Liver (tissue), 9 donors: ENCODE measurements around the gene SEC14L5. TPM values are rescaled to one million over a fixed set of nuclear protein-coding genes. Genes with fewer than 3 reads are reported as not detected.

Source experiments
- DNase-seq: peaks from one replicate; pipeline ENCODE4 v3.0.0-alpha.2; 2017; ENCODE audit warnings: low spot score
- H3K27ac ChIP-seq, 2 donors: one replicate each; pipeline ENCODE4 v1.7.0; 2013; ENCODE audit warnings: inconsistent platforms in 2 of 2, low read length in 2 of 2, control low read depth in 1 of 2, low read depth in 1 of 2, mild to moderate bottlenecking in 1 of 2
- H3K27me3 ChIP-seq, 4 donors: one replicate each; pipeline versions ENCODE4 v1.6.1 to v1.7.0; 2013; ENCODE audit warnings: low read length in 3 of 4, inconsistent platforms in 1 of 4, mild to moderate bottlenecking in 1 of 4, moderate library complexity in 1 of 4; ENCODE audit not compliant: control insufficient read depth in 4 of 4, insufficient read depth in 4 of 4
- H3K36me3 ChIP-seq, 4 donors: one replicate each; pipeline versions ENCODE4 v1.6.1 to v1.7.0; 2013; ENCODE audit warnings: low read length in 3 of 4, mild to moderate bottlenecking in 3 of 4, low read depth in 1 of 4, moderate library complexity in 1 of 4; ENCODE audit not compliant: control insufficient read depth in 4 of 4, insufficient read depth in 3 of 4
- H3K4me1 ChIP-seq, 4 donors: one replicate each; pipeline versions ENCODE4 v1.6.1 to v1.7.0; 2013; ENCODE audit warnings: low read length in 3 of 4, mild to moderate bottlenecking in 3 of 4, moderate library complexity in 1 of 4; ENCODE audit not compliant: control insufficient read depth in 4 of 4, insufficient read depth in 4 of 4
- H3K4me3 ChIP-seq, 3 donors: one replicate each; pipeline versions ENCODE4 v1.6.1 to v1.7.0; 2013; ENCODE audit warnings: low read length in 3 of 3, control low read depth in 1 of 3, low read depth in 1 of 3, mild to moderate bottlenecking in 1 of 3
- H3K9ac ChIP-seq, 2 donors: one replicate each; pipeline ENCODE4 v1.7.0; 2013; ENCODE audit warnings: low read length in 2 of 2, mild to moderate bottlenecking in 2 of 2, moderate library complexity in 2 of 2, control low read depth in 1 of 2, low read depth in 1 of 2
- H3K9me3 ChIP-seq, 4 donors: one replicate each; pipeline versions ENCODE4 v1.6.1 to v1.7.0; 2013; ENCODE audit warnings: low read length in 3 of 4; ENCODE audit not compliant: control insufficient read depth in 4 of 4
- ATF3 ChIP-seq: IDR thresholded peaks from 2 replicates; pipeline ENCODE4 v1.6.1; 2016; ENCODE audit warnings: antibody characterized with exemption
- FOXA1 ChIP-seq: IDR thresholded peaks from 2 replicates; pipeline ENCODE4 v1.6.1; 2016; ENCODE audit warnings: antibody characterized with exemption
- FOXA2 ChIP-seq: IDR thresholded peaks from 2 replicates; pipeline ENCODE4 v1.6.1; 2016; ENCODE audit warnings: antibody characterized with exemption
- GABPA ChIP-seq, 2 donors: IDR thresholded peaks in 1 of 2; conservative IDR thresholded peaks in 1 of 2; 2 replicates each; pipeline ENCODE4 v1.6.1; 2016; ENCODE audit warnings: antibody characterized with exemption in 2 of 2, mild to moderate bottlenecking in 1 of 2, moderate library complexity in 1 of 2
- HNF4A ChIP-seq, 2 donors: conservative IDR thresholded peaks; 2 replicates each; pipeline ENCODE4 v1.6.1; 2016; ENCODE audit warnings: antibody characterized with exemption in 2 of 2, mild to moderate bottlenecking in 2 of 2
- HNF4G ChIP-seq: IDR thresholded peaks from 2 replicates; pipeline ENCODE4 v1.6.1; 2016; ENCODE audit warnings: antibody characterized with exemption
- NR2F2 ChIP-seq: IDR thresholded peaks from 2 replicates; pipeline ENCODE4 v1.6.1; 2016; ENCODE audit warnings: antibody characterized with exemption
- RAD21 ChIP-seq, 2 donors: IDR thresholded peaks; 2 replicates each; pipeline ENCODE4 v1.6.1; 2016; ENCODE audit warnings: antibody characterized with exemption in 2 of 2, mild to moderate bottlenecking in 2 of 2
- RXRA ChIP-seq, 2 donors: IDR thresholded peaks; 2 replicates each; pipeline ENCODE4 v1.6.1; 2017 to 2018; ENCODE audit warnings: antibody characterized with exemption in 2 of 2, mild to moderate bottlenecking in 1 of 2
- SP1 ChIP-seq: IDR thresholded peaks from 2 replicates; pipeline ENCODE4 v1.6.1; 2018; ENCODE audit warnings: antibody characterized with exemption, mild to moderate bottlenecking
- TAF1 ChIP-seq: conservative IDR thresholded peaks from 2 replicates; pipeline ENCODE4 v1.6.1; 2016; ENCODE audit warnings: antibody characterized with exemption, mild to moderate bottlenecking
- YY1 ChIP-seq: IDR thresholded peaks from 2 replicates; pipeline ENCODE4 v1.6.1; 2016; ENCODE audit warnings: antibody characterized with exemption, mild to moderate bottlenecking
- ZBTB33 ChIP-seq: IDR thresholded peaks from 2 replicates; pipeline ENCODE4 v1.6.1; 2016; ENCODE audit warnings: antibody characterized with exemption
- WGBS: extraction: QIAGEN DNeasy Blood & Tissue Kit; methylation state at CpG from one replicate; pipeline ENCODE4 v1.1.7; 2013; 5-methylcytosine and 5-hydroxymethylcytosine counted together
- polyA plus RNA-seq, 2 donors: library from polyadenylated mRNA; stranded (reverse) in 1 of 2; unstranded in 1 of 2; fragments of 200-250 nt in 1 of 2; fragments of >200 nt in 1 of 2; fragmentation: Nextera tagmentation in 1 of 2; extraction: Ambion mirVana in 1 of 2; gene quantifications; one replicate each; pipeline versions ENCODE4 v1.2.1 to v1.2.3, GENCODE V29; 2013 to 2015
- total RNA-seq, 2 donors: library from RNA; depleted of rRNA; stranded (reverse); fragments of >200 nt; gene quantifications; one replicate each; pipeline ENCODE4 v1.2.3, GENCODE V29; 2014
- TF ChIP-seq, protein P1 (sequence below): IDR thresholded peaks from 2 replicates; pipeline ENCODE4 v1.6.1; 2016; ENCODE audit warnings: antibody characterized with exemption
- TF ChIP-seq, protein P2 (sequence below): IDR thresholded peaks from 2 replicates; pipeline ENCODE4 v1.6.1; 2016; ENCODE audit warnings: antibody characterized with exemption, mild to moderate bottlenecking
- TF ChIP-seq, protein P3 (sequence below): fragments of 150-350 bp; IDR thresholded peaks from 2 replicates; pipeline ENCODE4 v1.5.1; 2017; ENCODE audit warnings: improper control_type of control experiment, low read depth, low read length; ENCODE audit not compliant: missing input control
- donor health status: healthy.
- donor health status: healthy.
- donor health status: healthy.
- donor health status: healthy.
- donor health status: healthy.

The SEC14L5 gene
- total and polyA plus RNA-seq, 4 donors, result 0.03 to 0.65 (median 0.12) TPM

DNA sequence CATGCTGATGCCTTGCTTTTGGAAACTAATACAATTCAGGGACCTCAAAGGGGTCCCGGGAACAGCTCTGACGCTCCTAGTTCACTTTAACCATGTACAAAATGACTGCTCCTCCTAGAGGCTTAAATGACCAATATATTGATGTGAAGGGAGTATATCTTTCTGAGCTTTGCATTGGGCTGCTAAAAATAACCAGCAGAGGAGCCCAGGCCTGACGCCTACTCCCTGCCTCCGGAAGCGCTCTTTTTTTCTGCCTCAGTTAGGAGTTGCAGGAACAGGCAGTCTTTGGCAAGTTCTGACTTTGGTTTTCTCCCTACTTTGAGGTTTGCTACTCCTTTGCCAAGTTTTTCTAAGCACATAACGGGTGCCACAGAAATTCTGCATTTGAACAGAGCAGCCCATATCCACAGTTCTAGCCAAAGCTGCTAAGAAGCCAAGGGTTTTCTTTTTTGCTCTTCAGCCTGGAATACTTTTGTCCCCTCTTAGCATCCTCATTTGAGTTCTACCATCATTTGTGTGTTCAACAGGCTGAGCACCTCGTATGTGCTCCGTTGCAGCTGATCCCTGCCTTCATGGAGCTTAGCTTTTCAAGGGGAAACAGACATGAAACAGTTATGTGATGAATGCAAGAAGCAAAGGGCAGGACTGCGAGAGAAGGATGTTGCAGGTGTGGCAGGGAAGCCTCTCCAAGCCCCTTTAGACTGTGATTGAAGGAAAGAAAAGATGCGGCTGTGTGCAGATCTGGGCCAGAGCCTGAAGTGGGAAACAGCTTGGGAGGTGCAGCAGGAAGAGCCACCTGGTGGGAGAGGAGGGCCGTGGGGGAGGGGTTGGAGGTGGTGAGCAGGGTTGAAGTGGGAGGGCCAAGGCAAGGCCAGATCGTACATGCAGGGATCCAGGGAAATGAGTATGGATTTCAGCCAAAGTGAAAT is 78.4 kb downstream of the SEC14L5 start:
- DNase-seq, result no peak
- no peak for TF ChIP-seq YY1
- no peak for TF ChIP-seq FOXA1
- H3K9me3 ChIP-seq, result no peaks in the 10 kb centered on the region
- H3K4me3 ChIP-seq, result no peak overlapping the region
- H3K27ac ChIP-seq, result no peak overlapping the region
- H3K36me3 ChIP-seq, result no peaks in the 10 kb centered on the region
- no peak overlapping the region for H3K9ac ChIP-seq
- 71% methylated on average over 12 of the region's 12 CpGs for WGBS
- H3K27me3 ChIP-seq, result no peaks in the 10 kb centered on the region
- H3K4me1 ChIP-seq, result peaks cover 3 to 18% (median 16%) of the 10 kb centered on the region in 4 donors

DNA sequence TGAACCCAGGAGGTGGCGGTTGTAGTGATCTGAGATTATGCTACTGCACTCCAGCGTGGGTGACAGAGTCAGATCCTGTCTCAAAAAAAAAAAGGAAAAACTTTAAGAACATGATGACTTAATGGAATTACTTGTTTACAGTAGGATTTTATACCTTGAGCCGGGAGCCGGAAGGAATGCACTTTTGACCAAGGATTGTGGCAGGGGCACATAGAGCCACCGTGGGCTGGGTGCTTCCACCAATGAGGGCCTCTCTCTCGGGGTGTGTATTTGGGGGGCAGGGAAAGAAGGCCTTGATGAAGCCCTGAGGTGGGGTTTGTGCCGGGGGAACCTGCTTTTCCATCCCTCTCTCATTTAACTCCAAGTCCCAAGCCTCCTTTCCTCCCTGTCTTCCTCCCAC is 82.3 kb downstream of the SEC14L5 start:
- TF ChIP-seq HNF4G (no peak), TAF1 (no peak), HNF4A (conservative IDR thresholded peaks at IDR 0.05) (no peak), FOXA2 (no peak), RXRA (IDR thresholded peaks at IDR 0.05) (no peak), ZBTB33 (no peak), NR2F2 (no peak), SP1 (no peak), YY1 (no peak), GABPA (IDR thresholded peaks at IDR 0.05 in 1 of 2, conservative IDR thresholded peaks at IDR 0.05 in 1 of 2) (no peak), FOXA1 (no peak), ATF3 (no peak), RAD21 (IDR thresholded peaks at IDR 0.05) (no peak)
- TF ChIP-seq, protein P1, sequence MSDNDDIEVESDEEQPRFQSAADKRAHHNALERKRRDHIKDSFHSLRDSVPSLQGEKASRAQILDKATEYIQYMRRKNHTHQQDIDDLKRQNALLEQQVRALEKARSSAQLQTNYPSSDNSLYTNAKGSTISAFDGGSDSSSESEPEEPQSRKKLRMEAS, result no peak
- TF ChIP-seq, protein P2, sequence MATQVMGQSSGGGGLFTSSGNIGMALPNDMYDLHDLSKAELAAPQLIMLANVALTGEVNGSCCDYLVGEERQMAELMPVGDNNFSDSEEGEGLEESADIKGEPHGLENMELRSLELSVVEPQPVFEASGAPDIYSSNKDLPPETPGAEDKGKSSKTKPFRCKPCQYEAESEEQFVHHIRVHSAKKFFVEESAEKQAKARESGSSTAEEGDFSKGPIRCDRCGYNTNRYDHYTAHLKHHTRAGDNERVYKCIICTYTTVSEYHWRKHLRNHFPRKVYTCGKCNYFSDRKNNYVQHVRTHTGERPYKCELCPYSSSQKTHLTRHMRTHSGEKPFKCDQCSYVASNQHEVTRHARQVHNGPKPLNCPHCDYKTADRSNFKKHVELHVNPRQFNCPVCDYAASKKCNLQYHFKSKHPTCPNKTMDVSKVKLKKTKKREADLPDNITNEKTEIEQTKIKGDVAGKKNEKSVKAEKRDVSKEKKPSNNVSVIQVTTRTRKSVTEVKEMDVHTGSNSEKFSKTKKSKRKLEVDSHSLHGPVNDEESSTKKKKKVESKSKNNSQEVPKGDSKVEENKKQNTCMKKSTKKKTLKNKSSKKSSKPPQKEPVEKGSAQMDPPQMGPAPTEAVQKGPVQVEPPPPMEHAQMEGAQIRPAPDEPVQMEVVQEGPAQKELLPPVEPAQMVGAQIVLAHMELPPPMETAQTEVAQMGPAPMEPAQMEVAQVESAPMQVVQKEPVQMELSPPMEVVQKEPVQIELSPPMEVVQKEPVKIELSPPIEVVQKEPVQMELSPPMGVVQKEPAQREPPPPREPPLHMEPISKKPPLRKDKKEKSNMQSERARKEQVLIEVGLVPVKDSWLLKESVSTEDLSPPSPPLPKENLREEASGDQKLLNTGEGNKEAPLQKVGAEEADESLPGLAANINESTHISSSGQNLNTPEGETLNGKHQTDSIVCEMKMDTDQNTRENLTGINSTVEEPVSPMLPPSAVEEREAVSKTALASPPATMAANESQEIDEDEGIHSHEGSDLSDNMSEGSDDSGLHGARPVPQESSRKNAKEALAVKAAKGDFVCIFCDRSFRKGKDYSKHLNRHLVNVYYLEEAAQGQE, result no peak
- TF ChIP-seq, protein P3, sequence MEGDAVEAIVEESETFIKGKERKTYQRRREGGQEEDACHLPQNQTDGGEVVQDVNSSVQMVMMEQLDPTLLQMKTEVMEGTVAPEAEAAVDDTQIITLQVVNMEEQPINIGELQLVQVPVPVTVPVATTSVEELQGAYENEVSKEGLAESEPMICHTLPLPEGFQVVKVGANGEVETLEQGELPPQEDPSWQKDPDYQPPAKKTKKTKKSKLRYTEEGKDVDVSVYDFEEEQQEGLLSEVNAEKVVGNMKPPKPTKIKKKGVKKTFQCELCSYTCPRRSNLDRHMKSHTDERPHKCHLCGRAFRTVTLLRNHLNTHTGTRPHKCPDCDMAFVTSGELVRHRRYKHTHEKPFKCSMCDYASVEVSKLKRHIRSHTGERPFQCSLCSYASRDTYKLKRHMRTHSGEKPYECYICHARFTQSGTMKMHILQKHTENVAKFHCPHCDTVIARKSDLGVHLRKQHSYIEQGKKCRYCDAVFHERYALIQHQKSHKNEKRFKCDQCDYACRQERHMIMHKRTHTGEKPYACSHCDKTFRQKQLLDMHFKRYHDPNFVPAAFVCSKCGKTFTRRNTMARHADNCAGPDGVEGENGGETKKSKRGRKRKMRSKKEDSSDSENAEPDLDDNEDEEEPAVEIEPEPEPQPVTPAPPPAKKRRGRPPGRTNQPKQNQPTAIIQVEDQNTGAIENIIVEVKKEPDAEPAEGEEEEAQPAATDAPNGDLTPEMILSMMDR, result no peak
- no peak overlapping the region for H3K4me3 ChIP-seq
- no peaks in the 10 kb centered on the region for H3K36me3 ChIP-seq
- no peak for DNase-seq
- H3K4me1 ChIP-seq, result no peaks in the 10 kb centered on the region
- no peaks in the 10 kb centered on the region for H3K27me3 ChIP-seq
- WGBS, result 82% methylated on average over 7 of the region's 7 CpGs
- no peak overlapping the region for H3K9ac ChIP-seq
- H3K27ac ChIP-seq, result no peak overlapping the region
- no peaks in the 10 kb centered on the region for H3K9me3 ChIP-seq
